ENCODE results near the gene FUT8. TPM values are rescaled to one million over a fixed set of nuclear protein-coding genes. Genes with fewer than 3 reads are reported as not detected.

FUT8 gene
- total RNA-seq, 4 donors from 2014 or later, result 6.5 to 11.3 (median 9.3) TPM

DNA sequence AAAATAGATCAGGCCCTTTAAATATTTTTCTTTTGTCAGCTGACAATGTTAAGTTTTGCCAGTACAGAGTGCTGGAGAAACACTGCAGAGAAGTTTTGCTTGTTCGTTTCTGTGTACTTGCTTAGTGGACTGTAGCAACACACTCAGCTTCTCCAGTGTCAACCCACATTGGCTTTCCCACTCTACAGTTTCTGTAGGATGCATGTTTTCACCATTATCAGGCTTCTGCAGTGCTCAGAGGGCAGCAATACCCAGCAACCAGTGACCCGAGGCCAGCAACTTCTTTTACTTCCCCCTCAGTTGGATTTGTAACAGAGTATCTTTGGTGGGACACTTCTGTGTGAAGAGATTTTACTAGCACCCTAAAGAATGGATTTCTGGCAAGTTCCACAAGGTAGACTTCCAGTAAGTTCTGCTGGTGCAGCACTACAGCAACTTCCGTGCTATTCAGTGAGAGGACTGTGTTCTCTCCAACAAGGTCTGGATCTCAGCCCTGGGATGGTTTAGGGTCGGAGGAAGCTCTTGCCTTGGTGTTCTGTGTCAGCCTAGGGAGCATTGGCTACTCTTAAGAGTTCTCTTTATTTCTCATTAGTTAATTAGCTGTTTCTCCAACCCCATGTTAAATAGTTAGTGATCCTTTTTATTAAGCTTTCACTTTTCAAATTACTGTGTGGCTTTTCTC, 70.4 kb downstream of the FUT8 start:
- Histone ChIP-seq H3K4me1 (peaks cover 9% of the 10 kb centered on the region in 2 donors), H3K27ac (no peak overlapping the region), H3K9me3 (no peaks in the 10 kb centered on the region), H3K27me3 (no peaks in the 10 kb centered on the region), H3K36me3 (no peaks in the 10 kb centered on the region), H3K4me3 (no peak overlapping the region)
- in situ Hi-C loops (cut with MboI; ENCODE audit: low sequenced_read_pairs in 4 of 4) (no loop called here), intact Hi-C loops (cut with DNase I; ENCODE audit: low total_unique reads) (no loop called here)
- DNase-seq, result no peak
- TF ChIP-seq, protein P1, sequence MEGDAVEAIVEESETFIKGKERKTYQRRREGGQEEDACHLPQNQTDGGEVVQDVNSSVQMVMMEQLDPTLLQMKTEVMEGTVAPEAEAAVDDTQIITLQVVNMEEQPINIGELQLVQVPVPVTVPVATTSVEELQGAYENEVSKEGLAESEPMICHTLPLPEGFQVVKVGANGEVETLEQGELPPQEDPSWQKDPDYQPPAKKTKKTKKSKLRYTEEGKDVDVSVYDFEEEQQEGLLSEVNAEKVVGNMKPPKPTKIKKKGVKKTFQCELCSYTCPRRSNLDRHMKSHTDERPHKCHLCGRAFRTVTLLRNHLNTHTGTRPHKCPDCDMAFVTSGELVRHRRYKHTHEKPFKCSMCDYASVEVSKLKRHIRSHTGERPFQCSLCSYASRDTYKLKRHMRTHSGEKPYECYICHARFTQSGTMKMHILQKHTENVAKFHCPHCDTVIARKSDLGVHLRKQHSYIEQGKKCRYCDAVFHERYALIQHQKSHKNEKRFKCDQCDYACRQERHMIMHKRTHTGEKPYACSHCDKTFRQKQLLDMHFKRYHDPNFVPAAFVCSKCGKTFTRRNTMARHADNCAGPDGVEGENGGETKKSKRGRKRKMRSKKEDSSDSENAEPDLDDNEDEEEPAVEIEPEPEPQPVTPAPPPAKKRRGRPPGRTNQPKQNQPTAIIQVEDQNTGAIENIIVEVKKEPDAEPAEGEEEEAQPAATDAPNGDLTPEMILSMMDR (IDR thresholded peaks at IDR 0.05 in 4 of 5, conservative IDR thresholded peaks at IDR 0.05 in 1 of 5), result no peak
- no peak for TF ChIP-seq POLR2A (IDR thresholded peaks at IDR 0.05)
- no peak for ATAC-seq

DNA sequence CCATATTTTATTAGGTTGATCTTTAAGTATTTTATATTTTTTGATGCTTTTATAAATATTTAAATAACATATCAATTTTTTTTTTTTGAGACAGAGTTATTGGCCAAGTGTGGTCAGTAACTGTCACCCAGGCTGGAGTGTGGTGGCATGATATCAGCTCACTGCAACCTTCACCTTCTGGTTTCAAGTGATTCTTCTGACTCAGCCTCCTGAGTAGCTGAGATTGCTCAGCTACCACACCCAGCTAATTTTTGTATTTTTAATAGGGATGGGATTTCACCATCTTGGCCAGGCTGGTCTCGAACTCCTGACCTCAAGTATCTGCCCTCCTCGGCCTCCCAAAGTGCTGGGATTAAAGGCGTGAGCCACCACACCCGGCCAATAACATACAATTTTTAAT, 71.1 kb downstream of the FUT8 start:
- DNase-seq (no peak), ATAC-seq (no peak)
- H3K4me3 ChIP-seq, result no peak overlapping the region
- no peaks in the 10 kb centered on the region for H3K27me3 ChIP-seq
- H3K9me3 ChIP-seq, result no peaks in the 10 kb centered on the region
- TF ChIP-seq POLR2A (IDR thresholded peaks at IDR 0.05), result no peak
- TF ChIP-seq, protein P1 (IDR thresholded peaks at IDR 0.05 in 4 of 5, conservative IDR thresholded peaks at IDR 0.05 in 1 of 5), result no peak
- intact Hi-C loops (cut with DNase I; ENCODE audit: low total_unique reads) (no loop called here), in situ Hi-C loops (cut with MboI; ENCODE audit: low sequenced_read_pairs in 4 of 4) (no loop called here)
- peaks cover 9% of the 10 kb centered on the region in 2 donors for H3K4me1 ChIP-seq
- H3K36me3 ChIP-seq, result no peaks in the 10 kb centered on the region
- H3K27ac ChIP-seq, result no peak overlapping the region

DNA sequence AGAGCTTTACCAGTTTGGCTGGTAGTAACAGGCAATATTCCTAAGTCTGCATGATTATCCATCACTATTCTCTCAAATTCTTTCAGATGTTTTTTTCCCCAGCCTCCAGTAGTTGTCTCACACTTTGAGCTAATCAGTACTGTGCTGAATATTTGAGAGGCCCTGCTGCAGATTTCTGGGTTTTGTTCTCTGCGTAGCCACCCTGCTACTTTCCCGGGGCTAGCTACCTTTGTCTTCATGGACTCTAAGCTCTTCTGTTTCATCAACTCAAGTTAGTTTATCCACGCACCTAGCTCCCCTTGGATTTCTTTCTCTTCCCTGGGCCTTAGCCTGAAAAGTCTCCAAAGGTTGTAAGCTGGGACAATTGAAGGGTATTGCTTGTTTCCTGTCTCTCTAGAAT, 73.0 kb downstream of the FUT8 start:
- in situ Hi-C loops (cut with MboI; ENCODE audit: low sequenced_read_pairs in 4 of 4), result no loop called here
- Histone ChIP-seq H3K4me1 (peaks cover 9% of the 10 kb centered on the region in 2 donors), H3K4me3 (no peak overlapping the region), H3K9me3 (no peaks in the 10 kb centered on the region), H3K36me3 (no peaks in the 10 kb centered on the region), H3K27ac (no peak overlapping the region), H3K27me3 (no peaks in the 10 kb centered on the region)
- intact Hi-C loops (cut with DNase I; ENCODE audit: low total_unique reads), result no loop called here
- DNase-seq, result no peak
- no peak for ATAC-seq
- TF ChIP-seq POLR2A (IDR thresholded peaks at IDR 0.05), result no peak
- TF ChIP-seq, protein P1 (IDR thresholded peaks at IDR 0.05 in 4 of 5, conservative IDR thresholded peaks at IDR 0.05 in 1 of 5), result no peak

DNA sequence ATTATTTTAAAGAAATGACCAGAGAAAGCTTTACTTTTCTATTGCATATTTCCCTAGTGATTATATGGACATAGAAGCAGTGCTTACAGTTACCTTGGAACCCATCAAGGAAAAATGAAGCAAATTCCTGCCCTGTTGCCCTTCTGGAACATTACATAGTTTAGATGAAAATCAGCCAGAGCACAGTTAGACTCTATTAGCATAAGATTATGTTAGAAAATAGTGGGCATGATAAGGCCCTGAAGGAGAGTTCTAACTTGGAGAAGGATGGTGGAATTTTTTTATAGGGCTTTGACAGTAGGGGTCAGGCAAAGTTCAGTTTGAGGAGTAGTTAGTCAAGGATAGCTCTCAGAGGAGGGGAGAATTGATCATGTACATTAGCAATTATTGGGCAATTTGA, 74.3 kb downstream of the FUT8 start:
- H3K27ac ChIP-seq, result no peak overlapping the region
- ATAC-seq (no peak), DNase-seq (no peak)
- H3K4me1 ChIP-seq, result peaks cover 9% of the 10 kb centered on the region in 2 donors
- TF ChIP-seq, protein P1 (IDR thresholded peaks at IDR 0.05 in 4 of 5, conservative IDR thresholded peaks at IDR 0.05 in 1 of 5), result no peak
- no peak for TF ChIP-seq POLR2A (IDR thresholded peaks at IDR 0.05)
- H3K27me3 ChIP-seq, result no peaks in the 10 kb centered on the region
- intact Hi-C loops (cut with DNase I; ENCODE audit: low total_unique reads) (no loop called here), in situ Hi-C loops (cut with MboI; ENCODE audit: low sequenced_read_pairs in 4 of 4) (no loop called here)
- no peaks in the 10 kb centered on the region for H3K36me3 ChIP-seq
- H3K4me3 ChIP-seq, result no peak overlapping the region
- H3K9me3 ChIP-seq, result no peaks in the 10 kb centered on the region

Data from gastrocnemius medialis (tissue), 4 donors.